ENCODE measurements around the gene WDR37. TPM values are rescaled to one million over a fixed set of nuclear protein-coding genes. Genes with fewer than 3 reads are reported as not detected.

WDR37 gene
- total and polyA plus RNA-seq, 9 of the 15 experiments (the other 6 are each of a cell fraction or from before 2014, with no cell fraction given), result 2.3 to 11.6 (median 6.7) TPM

- no peak overlapping the region for H3K4me2 ChIP-seq (ENCODE audit: insufficient read depth, low read length)
- TF ChIP-seq LEF1 (IDR thresholded peaks at IDR 0.05), result no peak
- TF ChIP-seq MCM5 (IDR thresholded peaks at IDR 0.05; ENCODE audit: low read depth), result no peak
- no peak for TF ChIP-seq ZNF766 (CRISPR knock-in tag; conservative IDR thresholded peaks at IDR 0.05)
- TF ChIP-seq SNRNP70 (optimal IDR thresholded peaks at IDR 0.05; ENCODE audit: low read depth, low read length), result no peak
- TF ChIP-seq ZNF232 (CRISPR knock-in tag; IDR thresholded peaks at IDR 0.05), result no peak
- TF ChIP-seq TAF9B (IDR thresholded peaks at IDR 0.05; ENCODE audit: partially characterized antibody), result no peak
- no peak for TF ChIP-seq CEBPG (CRISPR knock-in tag; IDR thresholded peaks at IDR 0.05)
- peak in 1 of 2 experiments; percentile 27; a peak in 1 of 4 replicates for TF ChIP-seq CEBPG (tag; conservative IDR thresholded peaks at IDR 0.05 in 1 of 2, IDR thresholded peaks at IDR 0.05 in 1 of 2)
- TF ChIP-seq RNF219 (CRISPR knock-in tag; IDR thresholded peaks at IDR 0.05), result no peak
- peak; percentile 89 for TF ChIP-seq ZNF277 (CRISPR knock-in tag; IDR thresholded peaks at IDR 0.05; ENCODE audit: borderline replicate concordance)
- TF ChIP-seq ILK (tag; IDR thresholded peaks at IDR 0.05; ENCODE audit: borderline replicate concordance, low read depth), result no peak
- no peak for TF ChIP-seq ZNF592 (IDR thresholded peaks at IDR 0.05)
- no peak for TF ChIP-seq EHMT2 (IDR thresholded peaks at IDR 0.05)
- TF ChIP-seq, protein P1, sequence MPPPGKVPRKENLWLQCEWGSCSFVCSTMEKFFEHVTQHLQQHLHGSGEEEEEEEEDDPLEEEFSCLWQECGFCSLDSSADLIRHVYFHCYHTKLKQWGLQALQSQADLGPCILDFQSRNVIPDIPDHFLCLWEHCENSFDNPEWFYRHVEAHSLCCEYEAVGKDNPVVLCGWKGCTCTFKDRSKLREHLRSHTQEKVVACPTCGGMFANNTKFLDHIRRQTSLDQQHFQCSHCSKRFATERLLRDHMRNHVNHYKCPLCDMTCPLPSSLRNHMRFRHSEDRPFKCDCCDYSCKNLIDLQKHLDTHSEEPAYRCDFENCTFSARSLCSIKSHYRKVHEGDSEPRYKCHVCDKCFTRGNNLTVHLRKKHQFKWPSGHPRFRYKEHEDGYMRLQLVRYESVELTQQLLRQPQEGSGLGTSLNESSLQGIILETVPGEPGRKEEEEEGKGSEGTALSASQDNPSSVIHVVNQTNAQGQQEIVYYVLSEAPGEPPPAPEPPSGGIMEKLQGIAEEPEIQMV (tag; conservative IDR thresholded peaks at IDR 0.05; ENCODE audit: low read depth), result no peak
Observed at GRCh38 chr10:1070919-1071318, 14.7 kb downstream of the WDR37 start.

More at GRCh38 chr10:1070919-1071318, 14.7 kb downstream of the WDR37 start:
- Histone ChIP-seq H4K20me1 (replicated peaks; ENCODE audit: control insufficient read depth, insufficient read depth, low read length) (no peaks in the 10 kb centered on the region), H3K36me3 (ENCODE audit: control insufficient read depth, insufficient read depth, low read length) (peaks cover 17% of the 10 kb centered on the region; the same call in 1 of the 3 replicates), H3K9ac (ENCODE audit: insufficient read depth in 1 of 2, low read depth in 2 of 2, low read length in 2 of 2) (no peak overlapping the region), H3K4me1 (replicated peaks in 1 of 2; ENCODE audit: control insufficient read depth in 2 of 2, insufficient read depth in 2 of 2, low read length in 2 of 2) (no peaks in the 10 kb centered on the region; a peak in 2 of 5 replicates), H3K9me1 (ENCODE audit: control insufficient read depth, insufficient read depth, low read length) (no peaks in the 10 kb centered on the region), H3K4me3 (no peak overlapping the region), H2AFZ (ENCODE audit: low read depth, low read length) (no peak overlapping the region), H3K27ac (ENCODE audit: extremely low read depth, low read depth, low read length) (no peak overlapping the region), H3K27me3 (ENCODE audit: control insufficient read depth in 2 of 2, insufficient read depth in 2 of 2, low read length in 2 of 2) (no peaks in the 10 kb centered on the region), H3K79me2 (ENCODE audit: control insufficient read depth, insufficient read depth, low read length) (no peaks in the 10 kb centered on the region), H3K9me3 (replicated peaks; ENCODE audit: control insufficient read depth, insufficient read depth, low read depth, low read length) (no peaks in the 10 kb centered on the region)
- FAIRE-seq (no peak), ATAC-seq (no peak), DNase-seq (ENCODE audit: extremely low read depth in 1 of 4, low spot score in 3 of 4) (no peak)
- ChIA-PET CTCF (ENCODE audit: low intra/inter-chr PET ratio) (no interaction called here), POLR2A (interaction anchor here (2.1 kb wide), 1 partner anchor 22 kb away, joined by 11 read pairs; the partner anchor contains the start of gene IDI1)
- in situ Hi-C loops (cut with MboI), result no loop called here
- no TSS peak for BruUV-seq (replicated peaks)
- intact Hi-C loops (cut with micrococcal nuclease), result no loop called here
- 85% methylated on average over 7 of the region's 7 CpGs for WGBS (ENCODE audit: insufficient coverage, low coverage, missing lambda C conversion rate)

Data from K562 (cell line).